ENCODE data around the gene LAMA2. TPM values are rescaled to one million over a fixed set of nuclear protein-coding genes. Genes with fewer than 3 reads are reported as not detected.

Gene LAMA2
- total and polyA plus RNA-seq, 7 donors, result 0.46 to 131 (median 59.6) TPM

- Histone ChIP-seq H3K27ac (peak overlapping the region; percentile 46 to 75 (median 57)), H3K4me3 (no peak overlapping the region), H3K9me3 (no peaks in the 10 kb centered on the region), H3K4me1 (peaks cover 0 to 13% (median 0%) of the 10 kb centered on the region in 4 donors), H3K36me3 (no peaks in the 10 kb centered on the region), H3K27me3 (no peaks in the 10 kb centered on the region)
- DNase-seq, result no peak
- WGBS, 2 donors, result 31 to 61% methylated on average over 1 of the region's 1 CpG
- TF ChIP-seq POLR2AphosphoS5 (IDR thresholded peaks at IDR 0.05), result no peak
- no peak for TF ChIP-seq EP300 (IDR thresholded peaks at IDR 0.05)
- no peak for TF ChIP-seq CTCF (IDR thresholded peaks at IDR 0.05)
- no peak for TF ChIP-seq POLR2A (IDR thresholded peaks at IDR 0.05)
- intact Hi-C loops (cut with DNase I), result no loop called here
Observed at GRCh38 chr6:129135451-129135850, 252.5 kb downstream of the LAMA2 start.

- WGBS, 2 donors, result 86 to 88% methylated on average over 4 of the region's 4 CpGs
- H3K36me3 ChIP-seq, result no peaks in the 10 kb centered on the region
- H3K4me1 ChIP-seq, result peaks cover 0 to 25% (median 4%) of the 10 kb centered on the region in 4 donors
Observed at GRCh38 chr6:129136751-129137150, 253.8 kb downstream of the LAMA2 start.

GRCh38 chr6:129138739-129139405 lies 255.9 kb downstream of the LAMA2 start:
- no peaks in the 10 kb centered on the region for H3K36me3 ChIP-seq
- WGBS, 2 donors, result 73% methylated on average over 4 of the region's 4 CpGs
- peak; percentile 34 to 57 (median 42) for TF ChIP-seq POLR2AphosphoS5 (IDR thresholded peaks at IDR 0.05)
- TF ChIP-seq POLR2A (IDR thresholded peaks at IDR 0.05), result no peak
- peak overlapping the region; percentile 10 to 75 (median 52) for H3K27ac ChIP-seq
- intact Hi-C loops (cut with DNase I), result no loop called here
- H3K4me1 ChIP-seq, result peaks cover 0 to 25% (median 4%) of the 10 kb centered on the region in 4 donors
- H3K4me3 ChIP-seq, result no peak overlapping the region
- H3K27me3 ChIP-seq, result no peaks in the 10 kb centered on the region
- H3K9me3 ChIP-seq, result no peaks in the 10 kb centered on the region
- DNase-seq, result no peak

More at GRCh38 chr6:129136751-129137150, 253.8 kb downstream of the LAMA2 start:
- TF ChIP-seq POLR2AphosphoS5 (IDR thresholded peaks at IDR 0.05), result no peak
- TF ChIP-seq CTCF (IDR thresholded peaks at IDR 0.05), result no peak
- no peak for TF ChIP-seq EP300 (IDR thresholded peaks at IDR 0.05)
- TF ChIP-seq POLR2A (IDR thresholded peaks at IDR 0.05), result no peak
- intact Hi-C loops (cut with DNase I), result no loop called here
- H3K4me3 ChIP-seq, result no peak overlapping the region
- H3K9me3 ChIP-seq, result no peaks in the 10 kb centered on the region
- no peaks in the 10 kb centered on the region for H3K27me3 ChIP-seq
- H3K27ac ChIP-seq, result peak overlapping the region in 1 of 4 donors; percentile 75
- DNase-seq, result no peak

GRCh38 chr6:129140526-129140925 lies 257.6 kb downstream of the LAMA2 start:
- H3K4me1 ChIP-seq, result peaks cover 0 to 15% (median 4%) of the 10 kb centered on the region in 4 donors
- H3K9me3 ChIP-seq, result no peaks in the 10 kb centered on the region
- WGBS, 2 donors, result 48 to 60% methylated on average over 2 of the region's 2 CpGs
- H3K27me3 ChIP-seq, result no peaks in the 10 kb centered on the region
- no peak overlapping the region for H3K4me3 ChIP-seq
- H3K27ac ChIP-seq, result peak overlapping the region; percentile 3 to 57 (median 52)
- no peaks in the 10 kb centered on the region for H3K36me3 ChIP-seq
- peak; percentile 82 for DNase-seq
- TF ChIP-seq EP300 (IDR thresholded peaks at IDR 0.05) (no peak), POLR2AphosphoS5 (IDR thresholded peaks at IDR 0.05) (peak; percentile 44 to 56 (median 50))
- intact Hi-C loops (cut with DNase I), result no loop called here

- H3K27me3 ChIP-seq, result no peaks in the 10 kb centered on the region
- no peaks in the 10 kb centered on the region for H3K36me3 ChIP-seq
- WGBS, 2 donors, result 19 to 41% methylated on average over 1 of the region's 1 CpG
- DNase-seq, result no peak
- intact Hi-C loops (cut with DNase I), result no loop called here
- no peaks in the 10 kb centered on the region for H3K9me3 ChIP-seq
- no peak overlapping the region for H3K4me3 ChIP-seq
- H3K27ac ChIP-seq, result peak overlapping the region in 3 of 4 donors; percentile 43 to 57 (median 51)
- peaks cover 0 to 15% (median 4%) of the 10 kb centered on the region in 4 donors for H3K4me1 ChIP-seq
- TF ChIP-seq CTCF (IDR thresholded peaks at IDR 0.05) (no peak), EP300 (IDR thresholded peaks at IDR 0.05) (no peak), POLR2AphosphoS5 (IDR thresholded peaks at IDR 0.05) (peak in 1 of 4 donors; percentile 7), POLR2A (IDR thresholded peaks at IDR 0.05) (no peak)
Observed at GRCh38 chr6:129141499-129141898, 258.6 kb downstream of the LAMA2 start.

All from sigmoid colon (tissue), 7 donors.